DND-41 (cell line): ENCODE data around the gene COPS9.

ENCODE experiments used
- EZH2 ChIP-seq: IDR thresholded peaks from 3 replicates; pipeline ENCODE4 v1.6.1; 2012; ENCODE audit warnings: borderline replicate concordance, low read depth, mild to moderate bottlenecking, moderate library complexity, low read length, inconsistent platforms; ENCODE audit not compliant: severe bottlenecking
- TF ChIP-seq, protein P1 (sequence below): IDR thresholded peaks from 2 replicates; pipeline ENCODE4 v1.5.1; 2012; ENCODE audit warnings: borderline replicate concordance, low read length, moderate library complexity, mild to moderate bottlenecking; ENCODE audit not compliant: poor library complexity, severe bottlenecking; ENCODE audit errors: extremely low read depth

DNA sequence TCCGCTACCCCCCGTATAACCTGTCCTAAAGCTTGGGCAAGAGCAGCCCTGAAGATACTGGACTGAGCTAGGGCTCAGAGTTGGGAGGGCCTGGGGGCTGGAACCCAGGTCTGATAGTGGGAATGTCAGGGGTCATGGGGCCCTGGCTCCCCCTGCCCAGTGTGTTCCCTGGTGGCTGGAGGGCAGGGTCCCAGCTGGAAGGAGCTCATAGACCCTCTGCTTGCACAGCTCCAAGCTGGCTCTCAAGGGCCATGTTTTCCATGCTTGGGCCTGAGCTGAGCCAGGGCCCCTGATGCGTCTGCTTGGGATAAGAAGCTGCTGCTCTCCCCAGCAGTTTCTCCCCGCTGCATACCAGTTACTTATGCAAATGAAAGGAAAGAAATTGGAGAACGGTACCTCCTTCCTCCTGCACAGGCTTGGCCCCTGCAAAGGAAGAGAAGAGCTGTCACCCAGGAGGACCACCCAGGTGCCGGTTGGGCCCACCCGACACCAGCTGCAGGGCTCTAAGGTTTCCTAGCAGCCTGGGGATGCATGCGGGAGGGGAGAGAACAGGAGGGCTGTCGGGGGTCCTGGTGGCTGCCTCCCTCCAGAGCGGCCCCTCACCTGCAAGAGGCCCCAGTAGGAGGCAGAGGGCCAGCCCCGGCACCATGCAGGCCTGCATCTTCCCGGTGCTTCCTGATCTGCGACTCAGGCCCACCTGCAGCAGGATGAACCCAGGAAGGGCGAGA is 3.7 kb upstream of the COPS9 start:
- TF ChIP-seq, protein P1, sequence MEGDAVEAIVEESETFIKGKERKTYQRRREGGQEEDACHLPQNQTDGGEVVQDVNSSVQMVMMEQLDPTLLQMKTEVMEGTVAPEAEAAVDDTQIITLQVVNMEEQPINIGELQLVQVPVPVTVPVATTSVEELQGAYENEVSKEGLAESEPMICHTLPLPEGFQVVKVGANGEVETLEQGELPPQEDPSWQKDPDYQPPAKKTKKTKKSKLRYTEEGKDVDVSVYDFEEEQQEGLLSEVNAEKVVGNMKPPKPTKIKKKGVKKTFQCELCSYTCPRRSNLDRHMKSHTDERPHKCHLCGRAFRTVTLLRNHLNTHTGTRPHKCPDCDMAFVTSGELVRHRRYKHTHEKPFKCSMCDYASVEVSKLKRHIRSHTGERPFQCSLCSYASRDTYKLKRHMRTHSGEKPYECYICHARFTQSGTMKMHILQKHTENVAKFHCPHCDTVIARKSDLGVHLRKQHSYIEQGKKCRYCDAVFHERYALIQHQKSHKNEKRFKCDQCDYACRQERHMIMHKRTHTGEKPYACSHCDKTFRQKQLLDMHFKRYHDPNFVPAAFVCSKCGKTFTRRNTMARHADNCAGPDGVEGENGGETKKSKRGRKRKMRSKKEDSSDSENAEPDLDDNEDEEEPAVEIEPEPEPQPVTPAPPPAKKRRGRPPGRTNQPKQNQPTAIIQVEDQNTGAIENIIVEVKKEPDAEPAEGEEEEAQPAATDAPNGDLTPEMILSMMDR: no peak
- TF ChIP-seq EZH2: no peak
